ENCODE results near the gene CTU2. TPM values are rescaled to one million over a fixed set of nuclear protein-coding genes. Genes with fewer than 3 reads are reported as not detected.

The CTU2 gene
- total RNA-seq, 1 experiment from 2014 or later = 9.8 TPM

GRCh38 chr16:88759245-88759975, 53.1 kb downstream of the CTU2 start:
- DNase-seq (ENCODE audit: extremely low read depth, low read depth) = no peak

DNA sequence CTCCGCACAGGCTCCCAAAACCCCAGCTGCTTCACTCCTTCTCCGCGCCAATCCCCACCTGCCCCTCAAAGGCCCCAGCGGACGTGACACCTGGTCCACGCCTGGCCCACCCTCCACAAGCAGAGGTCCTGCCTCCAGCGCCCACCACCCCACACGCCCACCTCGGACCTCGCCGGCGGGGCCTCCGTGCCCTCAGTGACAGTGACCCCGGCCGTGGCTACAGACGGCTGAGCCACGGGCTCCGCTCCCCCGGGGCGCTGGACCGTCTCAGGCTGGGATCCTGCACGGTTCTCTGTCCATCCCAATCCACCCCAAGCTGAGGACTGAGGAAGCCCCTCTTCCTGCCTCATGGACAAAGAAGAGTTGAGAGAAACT, 53.7 kb downstream of the CTU2 start:
- no peak for DNase-seq (ENCODE audit: extremely low read depth, low read depth)

DNA sequence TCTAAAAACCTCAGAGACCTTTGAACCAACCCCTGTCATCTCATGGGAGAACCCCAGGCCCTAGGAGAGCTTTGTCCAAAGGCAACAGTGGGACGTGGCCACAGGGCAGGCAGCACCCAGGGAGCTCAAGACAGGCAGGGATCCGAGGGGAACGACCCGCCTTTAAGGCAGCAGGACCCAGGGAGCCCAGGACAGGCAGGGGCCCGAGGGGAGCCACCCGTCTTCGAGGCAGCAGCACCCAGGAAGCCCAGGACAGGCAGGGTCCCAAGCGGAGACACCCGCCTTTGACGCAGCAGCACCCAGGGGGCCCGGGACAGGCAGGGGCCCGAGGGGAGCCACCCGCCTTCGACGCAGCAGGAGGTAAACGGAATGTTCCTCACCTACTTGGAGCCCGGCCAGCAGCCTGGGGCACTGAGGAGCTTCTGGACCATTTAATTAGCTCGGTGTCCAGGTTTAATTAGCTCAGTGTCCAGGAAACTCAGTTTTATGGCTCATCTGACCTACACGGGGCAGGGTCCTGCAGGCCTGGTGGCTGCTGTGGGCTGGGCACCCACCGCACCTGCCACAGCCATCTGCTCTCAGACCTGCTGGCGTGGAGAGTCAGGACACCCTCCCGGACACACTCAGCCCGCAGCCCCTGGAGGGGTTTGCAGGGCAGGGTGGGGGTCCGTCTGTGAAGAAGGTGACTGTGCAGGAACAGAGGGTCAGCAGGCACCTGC, 54.3 kb downstream of the CTU2 start:
- DNase-seq (ENCODE audit: extremely low read depth, low read depth) = no peak

DNA sequence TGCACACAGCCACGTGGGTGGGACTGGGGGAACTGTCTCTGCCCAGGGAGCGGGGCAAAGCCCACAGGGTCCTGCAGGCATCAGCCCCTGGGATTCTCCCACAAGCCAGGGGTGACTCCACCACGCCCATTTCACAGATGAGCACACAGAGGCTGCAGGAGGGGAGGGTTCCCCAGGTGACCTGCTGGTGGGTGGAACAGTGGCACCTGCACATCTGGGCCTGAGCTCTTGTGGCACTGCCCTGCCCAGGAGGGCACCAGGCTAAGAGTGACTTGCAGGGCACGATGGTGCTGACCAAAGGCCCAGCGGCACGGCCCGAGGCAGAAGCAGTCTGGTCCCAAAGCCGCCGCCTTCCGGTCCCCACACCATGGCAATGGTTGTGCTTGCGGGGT, 54.8 kb downstream of the CTU2 start:
- no peak for DNase-seq (ENCODE audit: extremely low read depth, low read depth)

DNA sequence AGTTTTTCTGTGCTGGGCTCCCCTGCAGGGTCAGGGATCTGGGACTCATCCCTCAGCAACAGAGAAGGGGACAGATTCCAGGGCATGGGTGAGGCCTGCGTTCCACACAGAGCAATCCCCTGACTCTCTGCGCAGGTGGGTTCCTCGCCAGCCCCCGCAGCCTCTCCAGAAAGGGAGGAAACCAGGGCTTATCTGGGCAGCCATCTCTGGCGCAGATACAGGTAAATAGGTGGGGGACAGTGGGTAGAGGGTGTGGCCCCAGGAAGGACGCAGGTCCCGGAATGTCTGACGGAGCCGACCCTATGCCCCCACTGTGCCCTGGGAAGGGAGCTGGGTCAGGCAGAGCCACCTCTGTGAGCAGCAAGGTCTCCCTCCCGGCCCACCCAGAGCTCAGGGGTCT, 55.5 kb downstream of the CTU2 start:
- no peak for DNase-seq (ENCODE audit: extremely low read depth, low read depth)

GRCh38 chr16:88762258-88762870, 56.1 kb downstream of the CTU2 start:
- no peak for DNase-seq (ENCODE audit: extremely low read depth, low read depth)

GRCh38 chr16:88762941-88763340, 56.6 kb downstream of the CTU2 start:
- no peak for DNase-seq (ENCODE audit: extremely low read depth, low read depth)

GRCh38 chr16:88763502-88764053, 57.3 kb downstream of the CTU2 start:
- no peak for DNase-seq (ENCODE audit: extremely low read depth, low read depth)

DNA sequence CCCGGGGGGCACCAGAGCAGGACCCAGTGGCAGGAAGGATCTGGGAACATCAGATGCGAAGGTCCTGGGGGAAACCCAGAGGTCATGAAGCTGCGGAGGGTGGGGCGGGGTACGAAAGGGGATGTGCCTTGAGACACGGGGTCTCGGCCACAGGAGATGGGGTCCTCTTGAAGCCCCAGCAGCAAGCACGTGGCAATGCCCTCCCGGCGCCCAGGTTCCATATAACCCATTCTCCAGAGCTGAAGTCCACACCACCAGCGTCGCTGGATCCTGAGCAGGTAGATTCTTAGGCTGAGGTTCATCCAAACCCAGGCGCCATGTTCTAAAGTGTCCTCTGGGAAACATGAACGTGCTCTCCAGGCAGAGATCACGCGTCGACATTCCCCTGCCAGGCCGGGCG, 57.8 kb downstream of the CTU2 start:
- DNase-seq (ENCODE audit: extremely low read depth, low read depth) = no peak

DNA sequence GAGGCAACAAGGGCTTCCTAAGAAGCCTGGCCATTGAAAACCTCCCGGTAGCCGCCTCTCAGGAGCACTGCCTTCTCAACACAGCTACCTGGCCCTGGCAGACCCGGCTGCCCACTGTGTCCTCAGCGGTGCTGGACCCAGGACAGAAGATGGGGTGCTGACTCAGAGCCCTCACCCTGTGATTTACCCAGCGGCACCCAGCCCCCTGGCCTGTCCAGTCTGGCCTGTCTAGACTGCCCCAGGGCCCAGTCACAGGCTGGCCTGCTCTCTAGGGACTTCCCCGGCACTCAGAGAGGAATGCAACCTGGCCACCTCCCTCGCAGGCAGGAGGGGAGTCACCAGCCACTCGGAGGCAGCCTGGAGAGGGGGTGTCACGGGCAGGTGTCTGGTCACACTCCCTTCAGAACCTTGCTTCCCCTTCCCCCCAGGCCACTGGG, 58.6 kb downstream of the CTU2 start:
- DNase-seq (ENCODE audit: extremely low read depth, low read depth) = no peak

Other genes starting within 250 kb of the CTU2 start
- gene ZC3H18, start 136.1 kb upstream of the CTU2 start, total RNA-seq (2014; rRNA removed; shearing (Covaris generic)) = 12.8 and 13.6 TPM in 2 replicates
- not detected in 2 replicates for gene IL17C, start 67.9 kb upstream of the CTU2 start, total RNA-seq (2014; rRNA removed; shearing (Covaris generic))
- gene CYBA, start 55.5 kb upstream of the CTU2 start, total RNA-seq (2014; rRNA removed; shearing (Covaris generic)) = 143 and 165 TPM in 2 replicates
- gene MVD, start 43.4 kb upstream of the CTU2 start, total RNA-seq (2014; rRNA removed; shearing (Covaris generic)) = 7.0 and 7.4 TPM in 2 replicates
- not detected in 2 replicates for gene SNAI3, start 20.0 kb upstream of the CTU2 start, total RNA-seq (2014; rRNA removed; shearing (Covaris generic))
- gene RNF166, start 95 bp upstream of the CTU2 start, total RNA-seq (2014; rRNA removed; shearing (Covaris generic)) = 11.3 and 11.8 TPM in 2 replicates
- gene PIEZO1, start 78.7 kb downstream of the CTU2 start, total RNA-seq (2014; rRNA removed; shearing (Covaris generic)) = 81.4 and 91.4 TPM in 2 replicates
- gene CDT1, start 97.3 kb downstream of the CTU2 start, total RNA-seq (2014; rRNA removed; shearing (Covaris generic)) = 12.5 and 13.8 TPM in 2 replicates
- gene APRT, start 105.4 kb downstream of the CTU2 start, total RNA-seq (2014; rRNA removed; shearing (Covaris generic)) = 124 and 160 TPM in 2 replicates
- gene GALNS, start 150.4 kb downstream of the CTU2 start, total RNA-seq (2014; rRNA removed; shearing (Covaris generic)) = 17.9 and 20.0 TPM in 2 replicates
- gene TRAPPC2L, start 150.6 kb downstream of the CTU2 start, total RNA-seq (2014; rRNA removed; shearing (Covaris generic)) = 20.0 and 21.1 TPM in 2 replicates
- gene PABPN1L, start 160.2 kb downstream of the CTU2 start, total RNA-seq (2014; rRNA removed; shearing (Covaris generic)) = 0.43 TPM in 1 of 2 replicates, not detected in the other